ENCODE data around the gene KBTBD4. TPM values are rescaled to one million over a fixed set of nuclear protein-coding genes. Genes with fewer than 3 reads are reported as not detected.

KBTBD4 gene
- total RNA-seq, 1 experiment from 2014 or later: 42.8 TPM

GRCh38 chr11:47615249-47615648 lies 36.5 kb upstream of the KBTBD4 start:
- Histone ChIP-seq H3K4me1 (ENCODE audit: insufficient read depth, low read length, poor library complexity, severe bottlenecking) (no peaks in the 10 kb centered on the region), H3K4me3 (ENCODE audit: low read depth, low read length, poor library complexity, severe bottlenecking) (no peak overlapping the region), H3K9me3 (ENCODE audit: low read depth, low read length, poor library complexity, severe bottlenecking) (no peaks in the 10 kb centered on the region), H3K36me3 (ENCODE audit: insufficient read depth, low read length, poor library complexity, severe bottlenecking) (peaks cover 33% of the 10 kb centered on the region), H3K27ac (ENCODE audit: low read depth, low read length, poor library complexity, severe bottlenecking) (no peak overlapping the region), H3K27me3 (replicated peaks; ENCODE audit: insufficient read depth, low read depth, low read length, poor library complexity) (no peaks in the 10 kb centered on the region)
- BruUV-seq (replicated peaks): no TSS peak
- DNase-seq (ENCODE audit: low spot score): no peak
- ChIA-PET POLR2A (ENCODE audit: low non-redundant PET) (interaction anchor here (0.8 kb wide), 1 partner anchor 14 kb away, joined by 3 read pairs; no protein-coding TSS in a partner anchor), CTCF (no interaction called here)
- intact Hi-C loops (cut with micrococcal nuclease; ENCODE audit: unreplicated experiment): no loop called here
- no peak for TF ChIP-seq EZH2 (IDR thresholded peaks at IDR 0.05; ENCODE audit: borderline replicate concordance, low read depth, low read length, poor library complexity, severe bottlenecking)
- TF ChIP-seq, protein P1, sequence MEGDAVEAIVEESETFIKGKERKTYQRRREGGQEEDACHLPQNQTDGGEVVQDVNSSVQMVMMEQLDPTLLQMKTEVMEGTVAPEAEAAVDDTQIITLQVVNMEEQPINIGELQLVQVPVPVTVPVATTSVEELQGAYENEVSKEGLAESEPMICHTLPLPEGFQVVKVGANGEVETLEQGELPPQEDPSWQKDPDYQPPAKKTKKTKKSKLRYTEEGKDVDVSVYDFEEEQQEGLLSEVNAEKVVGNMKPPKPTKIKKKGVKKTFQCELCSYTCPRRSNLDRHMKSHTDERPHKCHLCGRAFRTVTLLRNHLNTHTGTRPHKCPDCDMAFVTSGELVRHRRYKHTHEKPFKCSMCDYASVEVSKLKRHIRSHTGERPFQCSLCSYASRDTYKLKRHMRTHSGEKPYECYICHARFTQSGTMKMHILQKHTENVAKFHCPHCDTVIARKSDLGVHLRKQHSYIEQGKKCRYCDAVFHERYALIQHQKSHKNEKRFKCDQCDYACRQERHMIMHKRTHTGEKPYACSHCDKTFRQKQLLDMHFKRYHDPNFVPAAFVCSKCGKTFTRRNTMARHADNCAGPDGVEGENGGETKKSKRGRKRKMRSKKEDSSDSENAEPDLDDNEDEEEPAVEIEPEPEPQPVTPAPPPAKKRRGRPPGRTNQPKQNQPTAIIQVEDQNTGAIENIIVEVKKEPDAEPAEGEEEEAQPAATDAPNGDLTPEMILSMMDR (conservative IDR thresholded peaks at IDR 0.05; ENCODE audit: low read depth, low read length): no peak

DNA sequence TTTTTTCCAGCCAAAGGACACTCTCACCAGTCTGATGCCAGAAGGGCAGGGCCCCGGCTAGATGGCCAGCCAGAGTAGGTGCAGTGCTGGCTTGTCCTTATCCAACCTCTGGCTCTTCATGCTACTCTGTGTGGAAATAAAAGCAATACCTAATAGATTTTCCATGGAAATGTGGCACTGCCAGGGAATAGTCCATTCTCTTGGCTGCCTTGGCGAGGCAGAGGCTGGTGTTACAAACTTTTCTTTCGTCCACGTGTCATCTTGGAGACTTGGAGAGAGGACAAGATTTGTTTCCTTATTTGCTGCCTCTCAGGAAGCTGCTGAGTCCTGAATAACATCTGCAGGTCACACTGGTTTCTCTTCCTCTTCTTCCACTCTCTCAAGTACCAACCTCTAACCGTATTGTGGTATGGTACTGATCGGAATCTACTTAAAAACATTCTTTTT lies 32.6 kb upstream of the KBTBD4 start:
- no TSS peak for BruUV-seq (replicated peaks)
- POLR2A ChIA-PET (ENCODE audit: low non-redundant PET): interaction anchor here (1.1 kb wide), 1 partner anchor 10 kb away, joined by 5 read pairs; no protein-coding TSS in a partner anchor
- intact Hi-C loops (cut with micrococcal nuclease; ENCODE audit: unreplicated experiment): no loop called here

GRCh38 chr11:47609675-47610074 lies 30.9 kb upstream of the KBTBD4 start:
- POLR2A ChIA-PET (ENCODE audit: low non-redundant PET): no interaction called here
- no TSS peak for BruUV-seq (replicated peaks)
- intact Hi-C loops (cut with micrococcal nuclease; ENCODE audit: unreplicated experiment): no loop called here
- TF ChIP-seq, protein P1 (conservative IDR thresholded peaks at IDR 0.05; ENCODE audit: low read depth, low read length): no peak
- no peak for TF ChIP-seq EZH2 (IDR thresholded peaks at IDR 0.05; ENCODE audit: borderline replicate concordance, low read depth, low read length, poor library complexity, severe bottlenecking)
- DNase-seq (ENCODE audit: low spot score): no peak
- H3K27me3 ChIP-seq (replicated peaks; ENCODE audit: insufficient read depth, low read depth, low read length, poor library complexity): no peaks in the 10 kb centered on the region
- CTCF ChIA-PET: no interaction called here
- H3K4me3 ChIP-seq (ENCODE audit: low read depth, low read length, poor library complexity, severe bottlenecking): no peak overlapping the region
- H3K27ac ChIP-seq (ENCODE audit: low read depth, low read length, poor library complexity, severe bottlenecking): no peak overlapping the region
- H3K36me3 ChIP-seq (ENCODE audit: insufficient read depth, low read length, poor library complexity, severe bottlenecking): no peaks in the 10 kb centered on the region
- H3K9me3 ChIP-seq (ENCODE audit: low read depth, low read length, poor library complexity, severe bottlenecking): no peaks in the 10 kb centered on the region
- no peaks in the 10 kb centered on the region for H3K4me1 ChIP-seq (ENCODE audit: insufficient read depth, low read length, poor library complexity, severe bottlenecking)

More for the DNA sequence above, 32.6 kb upstream of the KBTBD4 start:
- CTCF ChIA-PET: no interaction called here
- H3K4me1 ChIP-seq (ENCODE audit: insufficient read depth, low read length, poor library complexity, severe bottlenecking): no peaks in the 10 kb centered on the region
- no peaks in the 10 kb centered on the region for H3K9me3 ChIP-seq (ENCODE audit: low read depth, low read length, poor library complexity, severe bottlenecking)
- TF ChIP-seq, protein P1 (conservative IDR thresholded peaks at IDR 0.05; ENCODE audit: low read depth, low read length): no peak
- no peak for TF ChIP-seq EZH2 (IDR thresholded peaks at IDR 0.05; ENCODE audit: borderline replicate concordance, low read depth, low read length, poor library complexity, severe bottlenecking)
- H3K27me3 ChIP-seq (replicated peaks; ENCODE audit: insufficient read depth, low read depth, low read length, poor library complexity): no peaks in the 10 kb centered on the region
- DNase-seq (ENCODE audit: low spot score): no peak
- H3K27ac ChIP-seq (ENCODE audit: low read depth, low read length, poor library complexity, severe bottlenecking): no peak overlapping the region
- H3K4me3 ChIP-seq (ENCODE audit: low read depth, low read length, poor library complexity, severe bottlenecking): no peak overlapping the region
- peaks cover 5% of the 10 kb centered on the region for H3K36me3 ChIP-seq (ENCODE audit: insufficient read depth, low read length, poor library complexity, severe bottlenecking)

Data from A673 (cell line).